D721Med (cell line): ENCODE data around the gene CTBP1.

Source experiments
- DNase-seq: peaks from one replicate; pipeline ENCODE4 v3.0.0; 2011; ENCODE audit warnings: low spot score; ENCODE audit not compliant: insufficient read length
- FAIRE-seq: peaks from 2 replicates; lab custom pipeline; 2011; peaks lifted over from hg19 to GRCh38; lab: Jason Lieb, UNC
- TF ChIP-seq, protein P1 (sequence below): IDR thresholded peaks from 2 replicates; pipeline ENCODE4 v1.5.1; 2012; ENCODE audit warnings: mild to moderate bottlenecking, control low read depth; ENCODE audit not compliant: insufficient read depth; ENCODE audit errors: missing control alignments

CTBP1 gene

DNA sequence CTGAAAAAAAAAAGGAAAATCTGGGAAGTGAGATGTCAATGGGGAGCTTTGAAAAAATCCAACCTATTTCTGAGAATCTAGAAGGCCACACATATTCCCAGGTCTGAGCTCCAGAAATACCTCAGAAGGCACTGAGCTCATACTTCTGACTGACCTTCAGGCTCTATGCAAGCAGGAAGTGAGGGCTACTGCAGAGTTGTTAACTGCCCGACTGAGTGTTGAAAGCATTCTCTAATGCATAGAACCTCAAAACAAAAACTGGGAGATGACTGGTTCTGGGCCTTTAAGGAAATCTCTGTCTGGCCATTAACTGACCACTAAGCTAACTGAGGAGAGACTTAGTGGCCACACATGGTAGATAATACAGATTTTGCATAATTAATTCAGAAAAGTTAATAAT is 69.0 kb downstream of the CTBP1 start:
- FAIRE-seq: no peak
- no peak for DNase-seq
- TF ChIP-seq, protein P1, sequence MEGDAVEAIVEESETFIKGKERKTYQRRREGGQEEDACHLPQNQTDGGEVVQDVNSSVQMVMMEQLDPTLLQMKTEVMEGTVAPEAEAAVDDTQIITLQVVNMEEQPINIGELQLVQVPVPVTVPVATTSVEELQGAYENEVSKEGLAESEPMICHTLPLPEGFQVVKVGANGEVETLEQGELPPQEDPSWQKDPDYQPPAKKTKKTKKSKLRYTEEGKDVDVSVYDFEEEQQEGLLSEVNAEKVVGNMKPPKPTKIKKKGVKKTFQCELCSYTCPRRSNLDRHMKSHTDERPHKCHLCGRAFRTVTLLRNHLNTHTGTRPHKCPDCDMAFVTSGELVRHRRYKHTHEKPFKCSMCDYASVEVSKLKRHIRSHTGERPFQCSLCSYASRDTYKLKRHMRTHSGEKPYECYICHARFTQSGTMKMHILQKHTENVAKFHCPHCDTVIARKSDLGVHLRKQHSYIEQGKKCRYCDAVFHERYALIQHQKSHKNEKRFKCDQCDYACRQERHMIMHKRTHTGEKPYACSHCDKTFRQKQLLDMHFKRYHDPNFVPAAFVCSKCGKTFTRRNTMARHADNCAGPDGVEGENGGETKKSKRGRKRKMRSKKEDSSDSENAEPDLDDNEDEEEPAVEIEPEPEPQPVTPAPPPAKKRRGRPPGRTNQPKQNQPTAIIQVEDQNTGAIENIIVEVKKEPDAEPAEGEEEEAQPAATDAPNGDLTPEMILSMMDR: no peak

GRCh38 chr4:1179089-1179441 is 69.9 kb downstream of the CTBP1 start:
- DNase-seq (no peak), FAIRE-seq (no peak)
- TF ChIP-seq, protein P1: no peak

DNA sequence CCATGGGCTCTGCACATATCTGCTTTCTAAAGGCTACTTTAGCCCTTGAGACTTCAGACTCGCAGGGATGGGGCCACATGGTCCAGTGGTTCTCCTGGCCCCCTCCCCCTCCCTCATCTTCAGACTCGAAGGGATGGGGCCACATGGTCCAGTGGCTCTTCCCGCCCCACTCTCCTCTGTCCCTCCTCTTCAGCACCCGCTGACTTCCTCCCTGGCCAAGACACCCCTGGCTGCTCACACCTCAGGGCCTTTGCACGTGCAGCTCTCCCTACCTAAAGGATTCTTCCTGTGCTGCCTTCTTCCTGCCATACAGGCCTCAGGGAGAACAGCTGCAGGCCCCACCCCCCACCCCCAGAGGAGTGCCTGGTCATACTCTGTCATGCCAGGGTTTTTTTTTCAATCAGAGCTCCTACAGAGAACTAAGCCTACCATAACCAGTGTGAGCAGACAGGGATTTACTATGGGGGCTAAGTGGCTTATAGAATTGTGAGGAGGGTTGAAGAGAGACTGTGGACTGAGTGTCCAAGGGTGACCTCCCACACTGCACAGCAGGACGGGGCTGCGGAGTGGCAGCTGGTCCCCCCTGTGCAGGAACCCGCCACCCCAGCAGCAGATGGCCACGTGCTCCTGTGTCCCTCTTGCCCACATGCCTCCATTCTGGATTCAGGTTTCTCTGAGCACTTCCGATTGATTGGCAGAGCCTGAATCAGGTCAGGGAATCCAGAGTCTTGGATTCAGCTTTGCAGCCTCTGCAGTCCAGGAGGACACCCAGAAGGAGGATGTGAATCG is 70.4 kb downstream of the CTBP1 start:
- TF ChIP-seq, protein P1: no peak
- no peak for DNase-seq
- no peak for FAIRE-seq

GRCh38 chr4:1177274-1178141 is 71.4 kb downstream of the CTBP1 start:
- TF ChIP-seq, protein P1: no peak
- FAIRE-seq (no peak), DNase-seq (no peak)

GRCh38 chr4:1176398-1177273 is 72.3 kb downstream of the CTBP1 start:
- TF ChIP-seq, protein P1: no peak
- peak; percentile 35 for FAIRE-seq
- DNase-seq: no peak

GRCh38 chr4:1175635-1176229 is 73.2 kb downstream of the CTBP1 start:
- FAIRE-seq (no peak), DNase-seq (no peak)
- TF ChIP-seq, protein P1: no peak
